ENCODE results near the gene GJB4.
"Not testable (repeated sequence)": the region's sequence is repeated elsewhere in the genome, so short reads cannot be mapped to it uniquely, and the experiment has no call there.

The GJB4 gene

GRCh38 chr1:34747638-34747941 is 11.9 kb upstream of the GJB4 start:
- FAIRE-seq, result no peak

DNA sequence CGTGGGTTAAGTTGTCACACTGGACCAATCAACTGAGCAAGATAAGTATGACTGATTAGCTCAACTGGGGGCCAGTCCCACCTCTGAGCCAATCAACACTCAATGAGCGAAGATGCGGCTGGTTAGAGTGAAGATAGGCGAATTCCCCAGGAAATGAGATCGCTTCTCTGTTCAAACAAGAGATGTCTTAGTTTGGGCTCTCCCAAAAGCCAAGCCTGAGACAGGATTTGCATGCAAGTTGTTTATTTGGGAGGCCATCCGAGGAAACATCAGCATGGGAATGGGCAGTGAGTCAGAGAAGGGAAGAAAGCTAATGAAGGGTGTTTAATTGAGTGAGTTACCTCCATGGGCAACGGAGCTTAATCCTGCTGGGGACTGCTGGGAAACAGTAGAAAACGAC is 9.5 kb upstream of the GJB4 start:
- FAIRE-seq, result no peak

DNA sequence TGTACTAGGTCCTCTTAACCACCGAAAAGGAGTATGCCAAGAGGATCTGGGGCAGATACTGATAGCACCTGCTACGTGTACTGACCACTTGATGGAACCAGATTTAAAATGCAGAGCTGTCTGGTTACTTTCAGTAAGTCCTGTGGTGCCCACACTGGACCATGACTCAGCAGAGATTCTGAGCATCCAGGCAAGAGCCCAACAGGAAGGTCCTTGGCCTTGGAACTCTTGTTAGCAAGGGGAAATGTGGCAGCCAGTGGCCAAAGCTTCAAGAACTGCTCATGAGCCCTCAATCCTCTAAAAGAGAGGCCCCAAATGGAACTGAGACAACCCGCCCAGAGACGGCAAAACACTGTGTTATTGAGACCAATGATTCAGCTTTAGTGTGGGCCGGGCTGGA is 8.9 kb upstream of the GJB4 start:
- FAIRE-seq, result no peak

DNA sequence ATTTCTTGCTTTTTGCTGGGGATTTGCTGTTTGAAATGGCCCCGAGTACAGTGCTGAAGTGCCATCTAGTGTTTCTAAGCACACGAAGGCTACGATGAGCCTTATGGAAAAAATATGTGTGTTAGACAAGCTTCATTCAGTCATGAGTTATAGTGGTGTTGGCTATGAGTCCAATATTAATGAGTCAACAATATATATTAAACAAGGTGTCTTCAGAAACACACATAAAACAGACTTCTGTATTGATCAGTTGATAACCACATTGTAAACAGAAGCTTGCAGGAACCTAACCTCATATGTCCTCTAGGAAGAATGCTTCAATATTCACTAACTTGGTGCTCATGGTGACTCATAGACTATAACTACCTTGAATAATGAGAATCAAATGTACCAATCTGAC is 6.4 kb upstream of the GJB4 start:
- no peak for FAIRE-seq

DNA sequence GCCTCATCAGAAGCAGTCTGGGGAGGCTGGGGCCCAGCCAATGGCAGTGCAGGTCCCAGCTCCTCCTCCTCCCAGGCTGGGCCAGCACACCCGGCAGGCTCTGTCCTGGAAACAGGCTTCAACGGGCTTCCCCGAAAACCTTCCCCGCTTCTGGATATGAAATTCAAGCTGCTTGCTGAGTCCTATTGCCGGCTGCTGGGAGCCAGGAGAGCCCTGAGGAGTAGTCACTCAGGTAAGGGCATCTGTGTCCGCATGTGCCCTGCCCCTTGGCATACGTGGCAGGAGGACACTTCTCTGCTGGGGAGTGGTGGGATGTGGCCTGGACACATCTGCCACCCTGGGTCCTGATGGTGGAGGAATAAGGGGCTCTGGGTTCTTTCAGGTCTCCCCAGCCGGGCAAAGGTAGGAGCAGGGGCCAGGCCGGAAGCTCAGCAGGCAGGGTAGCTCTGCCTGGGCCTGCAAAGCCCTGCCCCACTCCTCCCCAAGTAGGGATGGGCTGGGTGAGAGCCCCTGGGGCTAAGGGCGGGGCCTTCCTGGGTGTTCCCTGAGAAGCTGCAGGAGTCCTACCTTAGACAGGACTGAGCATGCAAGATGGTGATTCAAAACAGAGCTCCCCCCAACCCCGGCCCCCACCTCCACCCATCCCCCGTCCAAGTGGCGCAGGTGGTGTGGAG is 4.4 kb upstream of the GJB4 start, which contains the start of gene GJB5:
Gene GJB5, plus strand, starts transcription at position 84 of the 674 bp plus-strand sequence. CDS start 2,284 bp downstream, outside the sequence.
- no peak for FAIRE-seq

DNA sequence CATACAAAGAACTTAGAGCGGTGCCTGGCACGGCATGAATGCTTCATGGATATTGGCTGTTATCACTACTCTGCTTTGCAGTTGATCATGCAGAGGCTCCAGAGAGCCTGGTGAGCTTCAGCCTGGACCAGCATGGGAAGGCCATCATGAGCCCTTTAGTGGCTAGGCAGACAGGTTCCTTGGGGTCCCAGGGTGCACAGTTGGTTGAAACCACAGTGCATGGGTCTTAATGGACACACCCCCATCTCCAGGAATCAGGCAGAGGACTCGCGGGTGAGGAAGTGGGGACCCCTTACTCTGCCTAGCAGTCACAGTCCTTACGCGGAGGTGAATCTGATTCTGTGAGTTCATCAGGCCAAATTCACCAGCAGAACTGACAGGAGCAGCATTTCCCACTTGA is 3.6 kb upstream of the GJB4 start:
- no peak for FAIRE-seq

DNA sequence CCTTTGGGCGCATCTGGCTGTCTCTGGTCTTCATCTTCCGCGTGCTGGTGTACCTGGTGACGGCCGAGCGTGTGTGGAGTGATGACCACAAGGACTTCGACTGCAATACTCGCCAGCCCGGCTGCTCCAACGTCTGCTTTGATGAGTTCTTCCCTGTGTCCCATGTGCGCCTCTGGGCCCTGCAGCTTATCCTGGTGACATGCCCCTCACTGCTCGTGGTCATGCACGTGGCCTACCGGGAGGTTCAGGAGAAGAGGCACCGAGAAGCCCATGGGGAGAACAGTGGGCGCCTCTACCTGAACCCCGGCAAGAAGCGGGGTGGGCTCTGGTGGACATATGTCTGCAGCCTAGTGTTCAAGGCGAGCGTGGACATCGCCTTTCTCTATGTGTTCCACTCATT is 2.2 kb upstream of the GJB4 start:
- FAIRE-seq, result no peak

DNA sequence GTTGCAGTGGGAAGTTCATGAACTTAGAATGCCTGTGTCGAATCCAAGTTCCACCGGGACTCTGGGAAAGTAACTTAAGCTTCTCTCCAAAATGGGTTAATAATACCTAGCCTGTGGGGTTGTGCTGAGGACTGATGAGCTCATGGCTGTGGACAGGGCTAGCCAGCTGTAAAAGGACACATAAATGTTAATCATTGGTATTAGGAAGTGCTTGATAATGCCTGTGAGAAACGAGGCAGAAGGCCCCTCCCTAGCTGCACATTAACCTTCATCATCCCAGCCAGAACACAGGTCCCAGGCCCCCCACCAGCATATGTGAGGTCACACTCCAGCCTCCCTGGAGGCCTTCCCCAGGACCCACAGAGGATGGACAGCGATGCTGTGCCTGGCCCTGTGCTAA is 789 bp upstream of the GJB4 start:
- no peak for FAIRE-seq

DNA sequence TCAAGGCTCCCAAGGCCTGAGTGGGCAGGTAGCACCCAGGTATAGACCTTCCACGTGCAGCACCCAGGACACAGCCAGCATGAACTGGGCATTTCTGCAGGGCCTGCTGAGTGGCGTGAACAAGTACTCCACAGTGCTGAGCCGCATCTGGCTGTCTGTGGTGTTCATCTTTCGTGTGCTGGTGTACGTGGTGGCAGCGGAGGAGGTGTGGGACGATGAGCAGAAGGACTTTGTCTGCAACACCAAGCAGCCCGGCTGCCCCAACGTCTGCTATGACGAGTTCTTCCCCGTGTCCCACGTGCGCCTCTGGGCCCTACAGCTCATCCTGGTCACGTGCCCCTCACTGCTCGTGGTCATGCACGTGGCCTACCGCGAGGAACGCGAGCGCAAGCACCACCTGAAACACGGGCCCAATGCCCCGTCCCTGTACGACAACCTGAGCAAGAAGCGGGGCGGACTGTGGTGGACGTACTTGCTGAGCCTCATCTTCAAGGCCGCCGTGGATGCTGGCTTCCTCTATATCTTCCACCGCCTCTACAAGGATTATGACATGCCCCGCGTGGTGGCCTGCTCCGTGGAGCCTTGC is 1.7 kb downstream of the GJB4 start:
- no peak for FAIRE-seq

- no peak for FAIRE-seq
Measured at GRCh38 chr1:34761776-34762307, 2.3 kb downstream of the GJB4 start.

GRCh38 chr1:34762474-34763141 is 3.1 kb downstream of the GJB4 start:
- FAIRE-seq, result no peak

DNA sequence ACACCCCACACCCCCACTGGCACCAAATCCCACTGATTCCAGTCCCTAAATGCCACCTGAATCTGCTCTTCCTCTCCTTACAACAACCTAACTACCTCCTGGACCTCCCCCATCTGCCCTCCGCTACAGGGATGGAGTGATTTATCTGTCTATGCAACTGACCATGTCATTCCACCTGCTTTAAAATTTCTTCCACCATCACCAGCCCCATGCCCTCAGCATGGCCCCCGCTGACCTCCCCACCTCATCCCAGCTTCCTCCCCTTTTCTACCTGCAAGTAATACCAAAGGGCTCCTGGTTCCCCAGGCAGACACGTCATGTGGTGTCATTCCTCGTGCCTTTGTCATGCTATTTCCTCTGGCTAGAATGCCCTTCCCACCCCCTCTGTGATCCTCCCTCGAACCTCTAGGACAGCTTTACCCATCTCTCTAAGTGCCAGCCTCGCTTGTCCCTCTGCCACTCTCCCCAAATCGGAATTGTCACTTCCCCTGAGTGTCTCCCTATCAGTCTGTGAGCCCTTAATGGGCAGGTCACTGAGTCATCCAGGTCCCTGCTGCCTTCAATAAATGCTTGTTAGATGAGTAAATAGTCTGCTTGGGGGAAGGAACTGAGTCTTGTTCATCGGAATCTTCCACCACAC is 3.7 kb downstream of the GJB4 start:
- FAIRE-seq, result no peak

DNA sequence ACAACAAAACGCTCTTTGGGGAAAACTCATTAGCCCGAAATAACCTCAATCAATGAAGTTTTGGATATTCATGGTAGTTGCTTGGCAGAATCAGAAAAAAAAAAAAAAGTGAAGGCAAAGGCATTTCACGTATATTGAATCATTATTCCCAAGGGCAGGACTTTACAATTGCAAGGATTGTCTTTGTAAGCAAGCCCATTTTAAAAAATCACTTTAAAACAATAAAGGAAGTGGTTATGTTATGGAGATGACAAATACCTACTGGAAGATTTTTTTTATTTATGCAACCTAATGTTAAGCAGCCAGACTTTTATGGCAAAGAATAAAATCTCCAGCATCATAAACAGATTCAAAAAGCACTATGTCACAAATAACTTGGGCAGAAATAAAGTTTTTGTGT is 9.3 kb downstream of the GJB4 start:
- no peak for FAIRE-seq

- FAIRE-seq, result no peak
Measured at GRCh38 chr1:34770891-34771504, 11.5 kb downstream of the GJB4 start.

DNA sequence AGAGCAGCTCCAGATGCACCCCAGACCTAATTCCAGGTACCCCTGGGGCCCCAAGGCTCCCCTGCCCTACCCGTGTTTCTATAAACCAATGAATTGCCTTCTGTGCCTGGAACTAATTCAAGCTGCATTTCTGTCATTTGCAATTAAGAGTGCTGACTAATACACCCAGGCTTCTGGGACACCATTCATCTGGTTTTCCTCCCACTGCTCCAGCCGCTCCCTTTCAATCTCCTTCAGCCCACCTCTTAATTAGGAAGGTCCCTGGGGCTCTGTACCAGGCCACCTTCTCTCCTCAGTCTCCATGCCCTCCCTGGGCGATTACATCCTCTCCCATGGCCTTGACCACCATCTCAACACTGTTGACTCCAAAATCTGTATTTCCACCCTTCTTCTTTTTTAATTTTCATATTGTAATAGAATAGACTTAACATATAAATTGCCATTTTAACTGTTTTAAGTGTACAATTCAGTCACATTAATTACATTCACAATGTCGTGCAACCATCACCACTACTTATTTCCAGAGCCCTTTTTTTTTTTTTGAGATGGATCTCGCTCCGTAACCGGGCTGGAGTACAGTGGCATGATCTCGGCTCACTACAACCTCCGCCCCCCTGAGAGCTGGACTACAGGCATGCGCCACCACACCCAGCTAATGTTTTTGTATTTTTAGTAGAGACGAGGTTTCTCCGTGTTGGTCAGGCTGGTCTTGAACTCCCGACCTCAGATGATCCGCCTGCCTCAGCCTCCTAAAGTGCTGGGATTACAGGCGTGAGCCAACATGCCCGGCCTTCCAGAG is 12.2 kb downstream of the GJB4 start:
- no peak for FAIRE-seq

DNA sequence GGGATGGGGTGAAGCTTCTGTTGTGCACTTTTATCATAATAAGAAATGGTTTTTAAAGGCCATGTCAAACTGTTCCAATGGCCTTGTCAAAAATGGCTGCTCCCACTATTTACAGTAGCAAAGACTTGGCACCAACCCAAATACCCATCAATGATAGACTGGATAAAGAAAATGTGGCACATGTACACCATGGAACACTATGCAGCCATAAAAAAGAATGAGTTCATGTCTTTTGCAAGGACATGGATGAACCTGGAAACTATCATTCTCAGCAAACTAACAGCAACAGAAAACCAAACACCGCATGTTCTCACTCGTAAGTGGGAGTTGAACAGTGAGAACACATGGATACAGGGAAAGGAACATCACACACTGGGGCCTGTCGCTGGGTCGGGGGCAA is 13.6 kb downstream of the GJB4 start:
- not testable (repeated sequence) for FAIRE-seq

DNA sequence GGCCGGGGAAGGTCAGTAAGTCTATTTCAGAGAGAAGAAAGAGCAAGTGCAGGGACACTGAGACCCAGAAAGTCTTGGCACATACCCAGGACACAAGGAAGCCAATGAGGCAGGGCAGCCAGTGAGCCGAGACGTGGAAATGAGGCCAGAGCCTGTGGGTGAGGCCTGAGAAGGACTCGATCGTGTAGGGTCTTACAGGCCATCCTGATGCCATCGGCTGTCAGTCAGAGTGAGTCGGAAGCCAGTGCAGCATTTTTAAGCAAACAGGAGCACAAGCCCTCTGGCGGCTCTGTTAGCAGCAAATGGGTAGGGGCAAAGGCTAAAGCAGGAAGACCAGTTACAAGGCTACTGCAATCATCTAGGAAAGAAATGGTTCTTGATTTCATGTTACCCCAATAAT is 15.4 kb downstream of the GJB4 start:
- no peak for FAIRE-seq

GRCh38 chr1:34776911-34777310 is 17.4 kb downstream of the GJB4 start:
- FAIRE-seq, result no peak

GRCh38 chr1:34777519-34778321 is 18.2 kb downstream of the GJB4 start:
- no peak for FAIRE-seq

DNA sequence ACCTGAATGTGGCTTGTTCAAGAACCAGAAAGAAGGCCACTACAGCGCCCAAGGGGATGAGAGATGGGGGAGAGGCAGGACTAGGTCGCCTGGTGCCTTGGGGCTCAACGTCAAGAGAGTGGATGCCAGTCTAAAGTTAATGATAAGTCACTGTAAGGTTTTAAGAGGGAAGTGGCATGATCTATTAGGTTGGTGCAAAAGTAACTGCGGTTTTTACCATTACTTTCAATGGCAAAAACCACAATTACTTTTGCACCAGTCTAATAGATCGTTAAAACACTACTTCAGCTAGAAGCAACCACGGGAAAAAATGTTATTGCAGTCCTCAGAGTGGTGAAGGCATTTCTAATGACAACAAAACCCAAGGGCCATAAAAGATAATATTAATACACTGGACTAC is 18.8 kb downstream of the GJB4 start:
- no peak for FAIRE-seq

- no peak for FAIRE-seq
Measured at GRCh38 chr1:34779005-34779404, 19.5 kb downstream of the GJB4 start.

DNA sequence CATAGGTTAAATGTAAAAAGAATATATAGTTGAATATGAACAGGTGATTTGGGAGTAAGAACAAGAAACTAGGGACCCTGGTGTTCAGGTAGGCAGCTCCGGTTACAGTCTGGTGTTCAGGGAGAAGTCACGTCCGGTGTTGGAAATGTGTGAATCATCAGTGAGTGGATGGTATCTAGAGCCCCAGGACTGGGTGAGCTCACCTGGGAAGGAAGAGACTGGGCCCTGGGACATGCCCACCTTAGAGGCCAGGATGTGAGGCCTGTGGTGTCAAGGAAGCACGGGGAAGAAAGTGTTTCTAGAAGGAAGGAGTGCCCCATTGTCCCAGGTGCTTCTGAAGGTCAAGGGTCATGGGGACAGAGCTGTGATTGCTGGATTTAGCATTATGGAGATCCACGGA is 20.0 kb downstream of the GJB4 start:
- FAIRE-seq, result no peak

Measured in G401.6 (cell line).